Gastrocnemius medialis (tissue), 4 donors: ENCODE results near the gene GRIK4. TPM values are rescaled to one million over a fixed set of nuclear protein-coding genes. Genes with fewer than 3 reads are reported as not detected.

Source experiments
- ATAC-seq, 2 donors: fragments of 150-250 bp; one replicate each; pipeline ENCODE4 v1.9.1; 2016
- DNase-seq, 2 donors: peaks; one replicate each; pipeline ENCODE4 v3.0.0-alpha.2; 2019
- H3K27ac ChIP-seq, 4 donors: fragments of 200-600 bp; sonication (generic); 1 replicate in 1 of 4; 2 replicates in 3 of 4; pipeline ENCODE4 v1.5.1; 2016 to 2018; ENCODE audit warnings: mild to moderate bottlenecking in 2 of 4, moderate library complexity in 1 of 4
- H3K27me3 ChIP-seq, 3 donors: fragments of 200-600 bp; sonication (generic) in 2 of 3; 1 replicate in 1 of 3; 2 replicates in 2 of 3; pipeline versions ENCODE4 v1.5.1 to v1.6.0; 2016 to 2019; ENCODE audit warnings: mild to moderate bottlenecking in 1 of 3, moderate library complexity in 1 of 3
- H3K36me3 ChIP-seq, 2 donors: fragments of 200-600 bp; sonication (generic) in 1 of 2; one replicate each; pipeline ENCODE4 v1.5.1; 2017 to 2018
- H3K4me1 ChIP-seq, 2 donors: fragments of 200-600 bp; sonication (generic) in 1 of 2; one replicate each; pipeline ENCODE4 v1.5.1; 2016 to 2017; ENCODE audit warnings: mild to moderate bottlenecking in 2 of 2
- H3K4me3 ChIP-seq, 4 donors: fragments of 200-600 bp; sonication (generic) in 3 of 4; 1 replicate in 1 of 4; 2 replicates in 3 of 4; pipeline ENCODE4 v1.5.1; 2016 to 2019; ENCODE audit warnings: mild to moderate bottlenecking in 2 of 4
- H3K9me3 ChIP-seq, 3 donors: fragments of 200-600 bp; sonication (generic) in 2 of 3; 1 replicate in 1 of 3; 2 replicates in 2 of 3; pipeline ENCODE4 v1.5.1; 2016 to 2019
- CTCF ChIP-seq, 5 experiments: fragments of 450-650 bp in 3 of 5; fragments of 200-600 bp in 2 of 5; sonication (generic) in 2 of 5; IDR thresholded peaks in 4 of 5; conservative IDR thresholded peaks in 1 of 5; 1 replicate in 4 of 5; 2 replicates in 1 of 5; pipeline ENCODE4 v1.5.1; 2016 to 2019; ENCODE audit warnings: antibody characterized with exemption in 5 of 5, mild to moderate bottlenecking in 3 of 5, moderate library complexity in 3 of 5
- POLR2A ChIP-seq, 2 donors: fragments of 450-650 bp; IDR thresholded peaks; one replicate each; pipeline ENCODE4 v1.6.1; 2017; ENCODE audit warnings: antibody characterized with exemption in 2 of 2, mild to moderate bottlenecking in 2 of 2, moderate library complexity in 2 of 2
- in situ Hi-C, 4 donors: fragments of 200-750 bp; cut with MboI; loops; one replicate each; pipeline versions ENCODE4 v1.15.0 to v1.8.0; 2017; ENCODE audit warnings: low sequenced_read_pairs in 4 of 4
- intact Hi-C: fragments of 100-400 bp; cut with DNase I; formaldehyde crosslinking; loops from one replicate; pipeline ENCODE4 v1.15.1; 2023; ENCODE audit warnings: low total_unique reads
- total RNA-seq, 4 donors: library from RNA; depleted of rRNA; stranded (reverse); fragments of >200 nt; gene quantifications; one replicate each; pipeline versions ENCODE4 v1.1.0 to v1.2.3, GENCODE V29; 2016

The GRIK4 gene
- total RNA-seq, 4 donors from 2014 or later, result 0.42 TPM; not detected in 3

GRCh38 chr11:120554766-120555432 lies 43.4 kb downstream of the GRIK4 start:
- Histone ChIP-seq H3K27me3 (no peaks in the 10 kb centered on the region), H3K36me3 (no peaks in the 10 kb centered on the region), H3K9me3 (no peaks in the 10 kb centered on the region), H3K4me1 (no peaks in the 10 kb centered on the region), H3K27ac (no peak overlapping the region), H3K4me3 (no peak overlapping the region)
- in situ Hi-C loops (no loop called here), intact Hi-C loops (no loop called here)
- DNase-seq (no peak), ATAC-seq (no peak)
- TF ChIP-seq CTCF (IDR thresholded peaks at IDR 0.05 in 4 of 5, conservative IDR thresholded peaks at IDR 0.05 in 1 of 5) (no peak), POLR2A (IDR thresholded peaks at IDR 0.05) (no peak)

- no peaks in the 10 kb centered on the region for H3K36me3 ChIP-seq
- no peaks in the 10 kb centered on the region for H3K4me1 ChIP-seq
- H3K27ac ChIP-seq, result no peak overlapping the region
- TF ChIP-seq POLR2A (IDR thresholded peaks at IDR 0.05), result no peak
- TF ChIP-seq CTCF (IDR thresholded peaks at IDR 0.05 in 4 of 5, conservative IDR thresholded peaks at IDR 0.05 in 1 of 5), result no peak
- no peak for ATAC-seq
- H3K9me3 ChIP-seq, result no peaks in the 10 kb centered on the region
- H3K27me3 ChIP-seq, result no peaks in the 10 kb centered on the region
- no peak overlapping the region for H3K4me3 ChIP-seq
- no peak for DNase-seq
- intact Hi-C loops, result no loop called here
- in situ Hi-C loops, result no loop called here
Observed at GRCh38 chr11:120555433-120555773, 43.9 kb downstream of the GRIK4 start.

- Histone ChIP-seq H3K4me1 (no peaks in the 10 kb centered on the region), H3K27me3 (no peaks in the 10 kb centered on the region), H3K4me3 (no peak overlapping the region), H3K27ac (no peak overlapping the region), H3K36me3 (no peaks in the 10 kb centered on the region), H3K9me3 (no peaks in the 10 kb centered on the region)
- in situ Hi-C loops (no loop called here), intact Hi-C loops (loop anchor here (1.0 kb wide), 1 partner anchor 37 kb away; no protein-coding TSS in a partner anchor)
- TF ChIP-seq CTCF (IDR thresholded peaks at IDR 0.05 in 4 of 5, conservative IDR thresholded peaks at IDR 0.05 in 1 of 5), result no peak
- TF ChIP-seq POLR2A (IDR thresholded peaks at IDR 0.05), result no peak
- no peak for ATAC-seq
- no peak for DNase-seq
Observed at GRCh38 chr11:120556797-120557196, 45.2 kb downstream of the GRIK4 start.

- no peaks in the 10 kb centered on the region for H3K36me3 ChIP-seq
- no peaks in the 10 kb centered on the region for H3K9me3 ChIP-seq
- intact Hi-C loops, result no loop called here
- in situ Hi-C loops, result no loop called here
- no peak overlapping the region for H3K27ac ChIP-seq
- no peak for ATAC-seq
- H3K27me3 ChIP-seq, result peaks cover 0 to 5% (median 3%) of the 10 kb centered on the region in 3 donors
- no peaks in the 10 kb centered on the region for H3K4me1 ChIP-seq
- DNase-seq, result no peak
- TF ChIP-seq CTCF (IDR thresholded peaks at IDR 0.05 in 4 of 5, conservative IDR thresholded peaks at IDR 0.05 in 1 of 5), result no peak
- no peak for TF ChIP-seq POLR2A (IDR thresholded peaks at IDR 0.05)
- no peak overlapping the region for H3K4me3 ChIP-seq
Observed at GRCh38 chr11:120558744-120559431, 47.3 kb downstream of the GRIK4 start.
